H1 (cell line): ENCODE data around the gene TRAPPC3. TPM values are rescaled to one million over a fixed set of nuclear protein-coding genes. Genes with fewer than 3 reads are reported as not detected.

Source experiments
- CTCF ChIA-PET: fragments of 300-600 bp; sonication (Branson Sonifier 250); formaldehyde crosslinking; loops from one replicate; lab custom pipeline; 2021; ENCODE audit not compliant: partially characterized antibody; lab: Charles Lee
- POLR2A ChIA-PET: fragments of 300-600 bp; sonication (Branson Sonifier 250); formaldehyde crosslinking; loops from one replicate; lab custom pipeline; 2021; ENCODE audit warnings: inconsistent platforms; ENCODE audit not compliant: partially characterized antibody; lab: Charles Lee
- DNase-seq, 2 experiments: peaks; one replicate each; pipeline versions ENCODE4 v3.0.0 to v3.0.0-alpha.2; 2010 to 2022; ENCODE audit warnings: low spot score in 2 of 2, low read depth in 1 of 2, mixed read lengths in 1 of 2
- FAIRE-seq: peaks from 2 replicates; lab custom pipeline; 2011; peaks lifted over from hg19 to GRCh38; lab: Jason Lieb, UNC
- H2AFZ ChIP-seq: 2 replicates; pipeline ENCODE4 v1.8.1; 2012; ENCODE audit warnings: low read length, inconsistent platforms
- H2AK5ac ChIP-seq: 2 replicates; pipeline ENCODE4 v1.6.1; 2013; ENCODE audit warnings: low read depth, low read length
- H2BK120ac ChIP-seq: replicated peaks from 2 replicates; pipeline ENCODE3; 2013; ENCODE audit warnings: low read depth, low read length, inconsistent platforms
- H2BK12ac ChIP-seq: 2 replicates; pipeline ENCODE4 v1.6.1; 2013; ENCODE audit warnings: low read depth, low read length
- H2BK15ac ChIP-seq: 2 replicates; pipeline ENCODE4 v1.6.1; 2013; ENCODE audit warnings: low read length
- H2BK20ac ChIP-seq: 2 replicates; pipeline ENCODE4 v1.6.1; 2013; ENCODE audit warnings: low read length
- H2BK5ac ChIP-seq: 2 replicates; pipeline ENCODE4 v1.6.1; 2013; ENCODE audit warnings: low read depth, low read length
- H3K14ac ChIP-seq: 2 replicates; pipeline ENCODE4 v1.6.1; 2013; ENCODE audit warnings: inconsistent platforms; ENCODE audit not compliant: insufficient read length
- H3K18ac ChIP-seq: 2 replicates; pipeline ENCODE4 v1.6.1; 2013; ENCODE audit warnings: low read length; ENCODE audit errors: extremely low read depth
- H3K23ac ChIP-seq: 2 replicates; pipeline ENCODE4 v1.6.1; 2013; ENCODE audit warnings: inconsistent platforms; ENCODE audit not compliant: insufficient read length
- H3K23me2 ChIP-seq: 2 replicates; pipeline ENCODE4 v1.6.1; 2013; ENCODE audit warnings: low read depth, low read length
- H3K27ac ChIP-seq: 2 replicates; pipeline ENCODE4 v1.6.1; 2011; ENCODE audit warnings: low read depth, low read length, inconsistent platforms
- H3K27me3 ChIP-seq, 4 experiments: replicated peaks in 1 of 4; 1 replicate in 1 of 4; 2 replicates in 3 of 4; pipeline versions ENCODE4 v1.6.1 to v1.8.1; 2011 to 2013; ENCODE audit warnings: low read length in 3 of 4, mild to moderate bottlenecking in 3 of 4, inconsistent platforms in 2 of 4, mixed read lengths in 2 of 4, moderate library complexity in 1 of 4; ENCODE audit not compliant: control insufficient read depth in 3 of 4, insufficient read depth in 3 of 4; ENCODE audit errors: extremely low read depth in 1 of 4
- H3K36me3 ChIP-seq, 4 experiments: 2 replicates each; pipeline versions ENCODE4 v1.6.1 to v1.8.1; 2011 to 2013; ENCODE audit warnings: mild to moderate bottlenecking in 4 of 4, low read length in 3 of 4, moderate library complexity in 2 of 4, control low read depth in 1 of 4, inconsistent platforms in 1 of 4; ENCODE audit not compliant: insufficient read depth in 4 of 4, control insufficient read depth in 2 of 4
- H3K4ac ChIP-seq: replicated peaks from 2 replicates; pipeline ENCODE3; 2013; ENCODE audit warnings: low read length, low read depth, mixed read lengths, inconsistent platforms; ENCODE audit not compliant: insufficient read length
- H3K4me1 ChIP-seq, 4 experiments: replicated peaks in 1 of 4; 1 replicate in 1 of 4; 2 replicates in 3 of 4; pipeline versions ENCODE4 v1.6.1 to v1.8.1; 2011 to 2013; ENCODE audit warnings: low read length in 3 of 4, inconsistent platforms in 2 of 4, mixed read lengths in 1 of 4; ENCODE audit not compliant: insufficient read depth in 4 of 4, control insufficient read depth in 3 of 4
- H3K4me2 ChIP-seq, 2 experiments: 2 replicates each; pipeline versions ENCODE4 v1.6.1 to v1.8.1; 2011 to 2013; ENCODE audit warnings: low read depth in 2 of 2, low read length in 2 of 2, control low read depth in 1 of 2, inconsistent platforms in 1 of 2, mild to moderate bottlenecking in 1 of 2; ENCODE audit not compliant: insufficient read depth in 1 of 2
- H3K4me3 ChIP-seq, 4 experiments: fragments of 200-600, 300-600 bp in 1 of 4; sonication (generic), shearing (Covaris generic), sonication (Bioruptor Twin) in 1 of 4; 2 replicates each; pipeline versions ENCODE4 v1.5.1 to v1.8.1; 2011 to 2016; ENCODE audit warnings: low read length in 4 of 4, low read depth in 3 of 4, control low read depth in 2 of 4, inconsistent platforms in 2 of 4, mild to moderate bottlenecking in 2 of 4, mixed read lengths in 1 of 4, moderate library complexity in 1 of 4; ENCODE audit not compliant: insufficient read depth in 2 of 4; ENCODE audit errors: extremely low read depth in 1 of 4
- H3K56ac ChIP-seq: replicated peaks from 2 replicates; pipeline ENCODE3; 2013; ENCODE audit warnings: low read depth, mild to moderate bottlenecking, mixed read lengths, low read length, inconsistent platforms; ENCODE audit not compliant: insufficient read length
- H3K79me1 ChIP-seq: 2 replicates; pipeline ENCODE4 v1.6.1; 2013; ENCODE audit warnings: low read depth, low read length, control low read depth
- H3K79me2 ChIP-seq, 2 experiments: 2 replicates each; pipeline versions ENCODE4 v1.6.1 to v1.8.1; 2012 to 2013; ENCODE audit warnings: low read length in 2 of 2, mild to moderate bottlenecking in 2 of 2, inconsistent platforms in 1 of 2; ENCODE audit not compliant: insufficient read depth in 2 of 2, control insufficient read depth in 1 of 2
- H3K9ac ChIP-seq, 4 experiments: replicated peaks in 1 of 4; 1 replicate in 1 of 4; 2 replicates in 3 of 4; pipeline versions ENCODE4 v1.6.1 to v1.8.1; 2011 to 2013; ENCODE audit warnings: low read depth in 3 of 4, low read length in 3 of 4, control low read depth in 2 of 4, mild to moderate bottlenecking in 2 of 4, moderate library complexity in 2 of 4, inconsistent platforms in 1 of 4; ENCODE audit errors: extremely low read depth in 1 of 4
- H3K9me3 ChIP-seq, 2 experiments: 2 replicates each; pipeline versions ENCODE4 v1.6.1 to v1.8.1; 2012 to 2013; ENCODE audit warnings: mild to moderate bottlenecking in 2 of 2, moderate library complexity in 2 of 2, control low read depth in 1 of 2, inconsistent platforms in 1 of 2, low read depth in 1 of 2, low read length in 1 of 2, mixed read lengths in 1 of 2; ENCODE audit not compliant: insufficient read depth in 2 of 2
- H4K20me1 ChIP-seq, 2 experiments: replicated peaks in 1 of 2; 2 replicates each; pipeline versions ENCODE3 to v1.8.1; 2011 to 2013; ENCODE audit warnings: inconsistent platforms in 2 of 2, low read length in 2 of 2, mild to moderate bottlenecking in 1 of 2; ENCODE audit not compliant: insufficient read depth in 2 of 2, control insufficient read depth in 1 of 2
- H4K5ac ChIP-seq: 2 replicates; pipeline ENCODE4 v1.6.1; 2013; ENCODE audit warnings: low read length, low read depth, mixed read lengths, inconsistent platforms; ENCODE audit not compliant: insufficient read length
- H4K8ac ChIP-seq: 2 replicates; pipeline ENCODE4 v1.8.0; 2013; ENCODE audit warnings: mild to moderate bottlenecking, moderate library complexity, low read length, inconsistent platforms; ENCODE audit not compliant: insufficient read depth; ENCODE audit errors: extremely low read depth
- H4K91ac ChIP-seq: replicated peaks from 2 replicates; pipeline ENCODE3; 2013; ENCODE audit warnings: low read length, mixed read lengths, inconsistent platforms; ENCODE audit not compliant: insufficient read length
- BACH1 ChIP-seq: IDR thresholded peaks from 2 replicates; pipeline ENCODE4 v1.6.1; 2012; ENCODE audit warnings: low read length, improper control_type of control experiment
- CBX5 ChIP-seq: fragments of 300-800, 300-1000 bp; sonication (generic); IDR thresholded peaks from 2 replicates; pipeline ENCODE4 v1.7.1; 2016; ENCODE audit warnings: antibody characterized with exemption, low read length, low read depth
- CREB1 ChIP-seq: IDR thresholded peaks from 2 replicates; pipeline ENCODE4 v1.6.1; 2012; ENCODE audit warnings: inconsistent platforms
- PHF8 ChIP-seq: fragments of 200-600 bp; sonication (generic); conservative IDR thresholded peaks from 2 replicates; pipeline ENCODE4 v1.7.1; 2012; ENCODE audit warnings: low read depth, mild to moderate bottlenecking, inconsistent platforms, low read length, moderate library complexity
- WGBS, 2 experiments: shearing (Covaris generic) in 1 of 2; methylation state at CpG; one replicate each; pipeline versions ENCODE4 v1.1.6 to v1.1.7; 2013 to 2015; ENCODE audit warnings: low lambda C conversion rate in 2 of 2, mixed read lengths in 2 of 2, inconsistent platforms in 1 of 2, low coverage in 1 of 2, missing lambda C conversion rate in 1 of 2; ENCODE audit not compliant: insufficient replicate concordance in 2 of 2, insufficient coverage in 1 of 2, insufficient read length in 1 of 2; ENCODE audit errors: extremely low coverage in 1 of 2, missing lambda C conversion rate in 1 of 2; 5-methylcytosine and 5-hydroxymethylcytosine counted together
- polyA plus RNA-seq, 7 experiments: library from polyadenylated mRNA; depleted of rRNA in 3 of 7; stranded (reverse) in 5 of 7; unstranded in 2 of 7; fragments of >200 nt in 5 of 7; fragments of 200-250 nt in 2 of 7; gene quantifications; 1 replicate in 5 of 7; 2 replicates in 1 of 7; 4 replicates in 1 of 7; pipeline versions ENCODE4 v1.2.1 to v1.2.3, GENCODE V29; 2011 to 2013; ENCODE audit warnings: missing spikeins in 2 of 7, mixed read lengths in 2 of 7
- total RNA-seq: library from RNA; stranded (reverse); fragmentation: NEBNext Ultra II Directional; extraction: Animal tissue kit (Norgen Biotek cat#: 25700); gene quantifications from 2 replicates; pipeline ENCODE4 v1.2.1, GENCODE V29; 2021

TRAPPC3 gene
- total and polyA plus RNA-seq, 2 of the 8 experiments (the other 6 are each of a cell fraction or from before 2014, with no cell fraction given): 47.8 to 51.0 TPM

GRCh38 chr1:36137776-36138175 lies 11.5 kb downstream of the TRAPPC3 start:
- no peak for FAIRE-seq
- Histone ChIP-seq H3K79me1 (no peaks in the 10 kb centered on the region), H2BK15ac (no peak overlapping the region), H2AK5ac (no peak overlapping the region), H3K23me2 (no peaks in the 10 kb centered on the region), H3K9ac (0 out of 7 replicates have a peak overlapping the region, but pooled peaks of 1 of the 4 experiments have one; percentile 25), H3K79me2 (no peaks in the 10 kb centered on the region), H3K27me3 (no peaks in the 10 kb centered on the region), H3K4me2 (no peak overlapping the region), H4K5ac (no peak overlapping the region), H4K8ac (no peak overlapping the region), H3K27ac (no peak overlapping the region), H3K14ac (no peak overlapping the region), H2BK12ac (no peak overlapping the region), H3K56ac (no peak overlapping the region), H3K4me1 (peaks cover 0 to 2% (median 0%) of the 10 kb centered on the region in 4 experiments; a peak in 2 of 7 replicates), H2BK20ac (no peak overlapping the region), H4K91ac (no peak overlapping the region), H4K20me1 (peaks cover 0 to 2% of the 10 kb centered on the region in 2 experiments), H3K4me3 (no peak overlapping the region), H2AFZ (no peak overlapping the region), H3K36me3 (peaks cover 0 to 3% (median 0%) of the 10 kb centered on the region in 4 experiments; a peak in 4 of 8 replicates), H2BK5ac (no peak overlapping the region), H2BK120ac (no peak overlapping the region), H3K23ac (no peak overlapping the region), H3K18ac (no peak overlapping the region), H3K9me3 (no peaks in the 10 kb centered on the region), H3K4ac (no peak overlapping the region)
- no peak for DNase-seq
- POLR2A ChIA-PET: interaction anchor here (0.8 to 9.3 kb wide), 4 partner anchors 9 to 38 kb away, joined by 3 to 61 read pairs (median 3); no protein-coding TSS in a partner anchor
- CTCF ChIA-PET: interaction anchor here (0.5 to 20.9 kb wide), 5 partner anchors 9 to 234 kb away, joined by 3 to 738 read pairs (median 3); partner anchors contain the start of genes ADPRS and TRAPPC3
- WGBS, 2 experiments: 87% methylated on average over 3 of the region's 3 CpGs; no CpG with 5 or more reads in 1 of the 2 experiments
- TF ChIP-seq CREB1 (no peak), CBX5 (no peak), PHF8 (no peak), BACH1 (no peak)
